ENCODE results near the gene ZNHIT6. TPM values are rescaled to one million over a fixed set of nuclear protein-coding genes. Genes with fewer than 3 reads are reported as not detected.

Gene ZNHIT6
- total RNA-seq, 1 donor from 2014 or later = 34.9 TPM

GRCh38 chr1:85611856-85612255 is 96.4 kb downstream of the ZNHIT6 start:
- peak overlapping the region; percentile 80 for H3K9ac ChIP-seq (ENCODE audit: low read length)
- TF ChIP-seq EZH2 (IDR thresholded peaks at IDR 0.05; ENCODE audit: insufficient read depth, low read length) = no peak
- TF ChIP-seq CTCF (IDR thresholded peaks at IDR 0.05; ENCODE audit: insufficient read depth, low read depth, low read length) = no peak
- H3K27ac ChIP-seq (ENCODE audit: low read depth, low read length) = peak overlapping the region; percentile 98
- peak overlapping the region; percentile 4 for H3K4me3 ChIP-seq (ENCODE audit: insufficient read depth, low read depth, low read length)
- H3K27ac Mint-ChIP-seq (ENCODE audit: unreplicated experiment) = peak overlapping the region; percentile 99
- peak overlapping the region; percentile 65 for H3K4me2 ChIP-seq (ENCODE audit: low read length)
- no peak overlapping the region for H2AFZ ChIP-seq (ENCODE audit: low read depth, low read length)
- no peaks in the 10 kb centered on the region for H3K36me3 ChIP-seq (ENCODE audit: insufficient read depth, low read length)
- DNase-seq (ENCODE audit: low read depth) (peak; percentile 100), FAIRE-seq (peak; percentile 98)
- H3K36me3 Mint-ChIP-seq (ENCODE audit: low read depth, unreplicated experiment) = no peaks in the 10 kb centered on the region
- H3K9me3 ChIP-seq (ENCODE audit: insufficient read depth, low read depth, low read length) = no peaks in the 10 kb centered on the region
- H3K9me3 Mint-ChIP-seq (ENCODE audit: unreplicated experiment) = no peaks in the 10 kb centered on the region
- no peaks in the 10 kb centered on the region for H4K20me1 ChIP-seq (ENCODE audit: insufficient read depth, low read length)
- no peaks in the 10 kb centered on the region for H3K27me3 ChIP-seq (ENCODE audit: insufficient read depth, low read length)
- peaks cover 61% of the 10 kb centered on the region for H3K4me1 Mint-ChIP-seq (ENCODE audit: low read depth, unreplicated experiment)
- no peaks in the 10 kb centered on the region for H3K79me2 ChIP-seq (ENCODE audit: insufficient read depth, low read length)
- no peaks in the 10 kb centered on the region for H3K27me3 Mint-ChIP-seq (ENCODE audit: low read depth, unreplicated experiment)
- peaks cover 51% of the 10 kb centered on the region for H3K4me1 ChIP-seq (ENCODE audit: insufficient read depth, low read length)
- peak overlapping the region; percentile 71 for H3K4me3 Mint-ChIP-seq (ENCODE audit: unreplicated experiment)

GRCh38 chr1:85611425-85611824 is 96.8 kb downstream of the ZNHIT6 start:
- FAIRE-seq (no peak), DNase-seq (ENCODE audit: low read depth) (peak; percentile 94)
- Histone ChIP-seq H3K27me3 (ENCODE audit: insufficient read depth, low read length) (no peaks in the 10 kb centered on the region), H3K9me3 (ENCODE audit: insufficient read depth, low read depth, low read length) (no peaks in the 10 kb centered on the region), H3K36me3 (ENCODE audit: insufficient read depth, low read length) (no peaks in the 10 kb centered on the region), H3K4me3 (ENCODE audit: insufficient read depth, low read depth, low read length) (no peak overlapping the region), H3K9ac (ENCODE audit: low read length) (peak overlapping the region; percentile 80), H3K4me2 (ENCODE audit: low read length) (peak overlapping the region; percentile 65), H3K79me2 (ENCODE audit: insufficient read depth, low read length) (no peaks in the 10 kb centered on the region), H2AFZ (ENCODE audit: low read depth, low read length) (no peak overlapping the region), H3K27ac (ENCODE audit: low read depth, low read length) (peak overlapping the region; percentile 98), H4K20me1 (ENCODE audit: insufficient read depth, low read length) (no peaks in the 10 kb centered on the region), H3K4me1 (ENCODE audit: insufficient read depth, low read length) (peaks cover 55% of the 10 kb centered on the region)
- TF ChIP-seq EZH2 (IDR thresholded peaks at IDR 0.05; ENCODE audit: insufficient read depth, low read length) (no peak), CTCF (IDR thresholded peaks at IDR 0.05; ENCODE audit: insufficient read depth, low read depth, low read length) (no peak)
- Mint-ChIP-seq H3K4me1 (ENCODE audit: low read depth, unreplicated experiment) (peaks cover 65% of the 10 kb centered on the region), H3K9me3 (ENCODE audit: unreplicated experiment) (no peaks in the 10 kb centered on the region), H3K27ac (ENCODE audit: unreplicated experiment) (peak overlapping the region; percentile 99), H3K36me3 (ENCODE audit: low read depth, unreplicated experiment) (no peaks in the 10 kb centered on the region), H3K4me3 (ENCODE audit: unreplicated experiment) (peak overlapping the region; percentile 71), H3K27me3 (ENCODE audit: low read depth, unreplicated experiment) (no peaks in the 10 kb centered on the region)

- H3K27ac Mint-ChIP-seq (ENCODE audit: unreplicated experiment) = peak overlapping the region; percentile 84
- no peak overlapping the region for H3K4me2 ChIP-seq (ENCODE audit: low read length)
- no peak for FAIRE-seq
Observed at GRCh38 chr1:85609976-85610375, 98.3 kb downstream of the ZNHIT6 start.

More at GRCh38 chr1:85609976-85610375, 98.3 kb downstream of the ZNHIT6 start:
- no peaks in the 10 kb centered on the region for H3K27me3 Mint-ChIP-seq (ENCODE audit: low read depth, unreplicated experiment)
- TF ChIP-seq EZH2 (IDR thresholded peaks at IDR 0.05; ENCODE audit: insufficient read depth, low read length) (no peak), CTCF (IDR thresholded peaks at IDR 0.05; ENCODE audit: insufficient read depth, low read depth, low read length) (no peak)
- no peaks in the 10 kb centered on the region for H3K36me3 ChIP-seq (ENCODE audit: insufficient read depth, low read length)
- H3K36me3 Mint-ChIP-seq (ENCODE audit: low read depth, unreplicated experiment) = no peaks in the 10 kb centered on the region
- H3K27me3 ChIP-seq (ENCODE audit: insufficient read depth, low read length) = no peaks in the 10 kb centered on the region
- H3K4me1 ChIP-seq (ENCODE audit: insufficient read depth, low read length) = peaks cover 56% of the 10 kb centered on the region
- no peak overlapping the region for H2AFZ ChIP-seq (ENCODE audit: low read depth, low read length)
- H3K9ac ChIP-seq (ENCODE audit: low read length) = no peak overlapping the region
- no peak overlapping the region for H3K27ac ChIP-seq (ENCODE audit: low read depth, low read length)
- DNase-seq (ENCODE audit: low read depth) = no peak
- peaks cover 78% of the 10 kb centered on the region for H3K4me1 Mint-ChIP-seq (ENCODE audit: low read depth, unreplicated experiment)
- no peaks in the 10 kb centered on the region for H3K9me3 Mint-ChIP-seq (ENCODE audit: unreplicated experiment)
- no peak overlapping the region for H3K4me3 ChIP-seq (ENCODE audit: insufficient read depth, low read depth, low read length)
- no peaks in the 10 kb centered on the region for H4K20me1 ChIP-seq (ENCODE audit: insufficient read depth, low read length)
- no peak overlapping the region for H3K4me3 Mint-ChIP-seq (ENCODE audit: unreplicated experiment)
- H3K79me2 ChIP-seq (ENCODE audit: insufficient read depth, low read length) = no peaks in the 10 kb centered on the region
- no peaks in the 10 kb centered on the region for H3K9me3 ChIP-seq (ENCODE audit: insufficient read depth, low read depth, low read length)

All from astrocyte (in vitro differentiated cells and primary cell).